CD4-positive, alpha-beta T cell (primary cell): Measurements from ENCODE around the gene FNDC10. TPM values are rescaled to one million over a fixed set of nuclear protein-coding genes. Genes with fewer than 3 reads are reported as not detected.

ENCODE experiments used
- ATAC-seq: fragments of 200-7000 bp; cut with Tn5 transposase; one replicate; pipeline ENCODE4 v1.10.0; 2022; ENCODE audit warnings: mild to moderate bottlenecking; ENCODE audit not compliant: poor library complexity
- CTCF ChIA-PET: fragments of 350-600 bp; sonication (Branson Sonifier 250); formaldehyde crosslinking; loops from one replicate; lab custom pipeline; 2021; ENCODE audit warnings: antibody characterized with exemption, inconsistent platforms; lab: Charles Lee
- POLR2A ChIA-PET: fragments of 350-600 bp; sonication (Branson Sonifier 250); formaldehyde crosslinking; loops from one replicate; lab custom pipeline; 2021; ENCODE audit warnings: antibody characterized with exemption, inconsistent platforms; lab: Charles Lee
- DNase-seq, 14 experiments: peaks; one replicate each; pipeline ENCODE4 v3.0.0-alpha.2; 2013 to 2020; ENCODE audit warnings: mixed read lengths in 2 of 14
- H3K27ac ChIP-seq, 2 donors: one replicate each; pipeline versions ENCODE4 v1.5.1 to v1.7.0; 2013; ENCODE audit warnings: low read length in 2 of 2, low read depth in 1 of 2, mild to moderate bottlenecking in 1 of 2
- H3K27me3 ChIP-seq, 2 experiments: 1 replicate in 1 of 2; 2 replicates in 1 of 2; pipeline versions ENCODE4 v1.6.1 to v1.7.0; 2013; ENCODE audit warnings: low read length in 2 of 2, control low read depth in 1 of 2, mild to moderate bottlenecking in 1 of 2, moderate library complexity in 1 of 2; ENCODE audit not compliant: insufficient read depth in 2 of 2, control insufficient read depth in 1 of 2
- H3K36me3 ChIP-seq: one replicate; pipeline ENCODE4 v1.6.1; 2013; ENCODE audit warnings: low read length, control low read depth; ENCODE audit not compliant: insufficient read depth
- H3K4me1 ChIP-seq: one replicate; pipeline ENCODE4 v1.6.1; 2013; ENCODE audit warnings: low read length, control low read depth; ENCODE audit not compliant: insufficient read depth
- H3K4me3 ChIP-seq: one replicate; pipeline ENCODE4 v1.5.1; 2013; ENCODE audit warnings: mild to moderate bottlenecking, low read length, moderate library complexity
- H3K9me3 ChIP-seq, 2 experiments: 1 replicate in 1 of 2; 2 replicates in 1 of 2; pipeline versions ENCODE4 v1.6.1 to v1.7.0; 2013; ENCODE audit warnings: low read length in 2 of 2, mild to moderate bottlenecking in 2 of 2, control low read depth in 1 of 2, moderate library complexity in 1 of 2; ENCODE audit not compliant: control insufficient read depth in 1 of 2, insufficient read depth in 1 of 2
- H3K27ac Mint-ChIP-seq: one replicate; pipeline ENCODE4 v1.8.0; 2020; ENCODE audit warnings: mixed read lengths
- H3K27me3 Mint-ChIP-seq: one replicate; pipeline ENCODE4 v1.8.0; 2021; ENCODE audit warnings: mixed read lengths
- H3K36me3 Mint-ChIP-seq: one replicate; pipeline ENCODE4 v1.8.0; 2021; ENCODE audit warnings: low read depth, mixed read lengths
- H3K4me1 Mint-ChIP-seq: one replicate; pipeline ENCODE4 v1.8.0; 2021; ENCODE audit warnings: low read depth, mixed read lengths
- H3K4me3 Mint-ChIP-seq: one replicate; pipeline ENCODE4 v1.8.0; 2020; ENCODE audit warnings: mild to moderate bottlenecking, mixed read lengths
- H3K9me3 Mint-ChIP-seq: one replicate; pipeline ENCODE4 v1.8.0; 2020; ENCODE audit warnings: mixed read lengths
- intact Hi-C, 2 experiments: fragments of 100-400 bp; cut with DNase I in 1 of 2; cut with micrococcal nuclease in 1 of 2; formaldehyde crosslinking; loops; one replicate each; pipeline versions ENCODE4 v1.15.1 to v1.9.0; 2023 to 2025; cut with DNase I, micrococcal nuclease
- total RNA-seq, 174 experiments: library from RNA in 2 of 174; stranded (reverse) in 2 of 174; gene quantifications; one replicate each; pipeline ENCODE4 v1.2.3 and lab custom pipeline; 2021 to 2026
- TF ChIP-seq, protein P1 (sequence below): fragments of 200-600 bp; IDR thresholded peaks from one replicate; pipeline ENCODE4 v1.8.0; 2022; ENCODE audit warnings: antibody characterized with exemption, mild to moderate bottlenecking

Gene FNDC10
- total RNA-seq, 2 experiments from 2014 or later, result 1.0 to 1.3 TPM

DNA sequence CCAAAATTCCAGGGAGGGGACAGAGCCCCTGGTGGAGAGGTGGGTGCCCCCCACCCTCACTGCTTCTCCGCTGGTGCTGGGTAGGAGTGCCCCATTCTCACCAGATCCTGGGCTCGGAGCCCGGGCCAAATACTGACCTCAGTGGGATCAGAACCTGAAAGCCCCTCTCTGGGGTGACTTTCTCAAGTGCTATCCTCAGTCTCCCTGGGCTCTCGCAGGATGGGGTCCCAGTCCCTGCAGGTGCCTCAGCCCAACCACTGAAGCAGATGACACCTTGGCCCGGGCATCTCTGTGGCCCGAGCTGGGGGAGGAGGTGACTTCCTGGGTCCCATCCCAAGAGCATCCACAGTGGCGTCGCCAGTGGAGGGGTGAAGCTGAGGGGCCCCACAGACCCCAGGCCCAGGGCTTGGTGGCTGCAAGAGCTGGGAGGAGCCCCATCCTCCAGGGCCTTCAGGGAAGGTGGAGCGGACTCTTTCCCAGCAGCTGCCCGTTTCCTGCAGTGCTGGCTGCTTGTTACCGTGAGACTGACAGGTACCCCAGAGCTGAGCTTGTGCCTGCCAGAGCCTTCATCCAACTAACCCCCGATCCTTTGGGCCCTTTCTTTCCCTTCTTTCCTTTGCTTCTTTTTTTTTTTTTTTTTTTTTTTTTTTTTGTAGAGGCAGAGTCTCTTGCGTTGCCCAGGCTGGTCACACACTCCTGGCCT, 3.9 kb upstream of the FNDC10 start:
- no peaks in the 10 kb centered on the region for H3K36me3 ChIP-seq
- no peaks in the 10 kb centered on the region for H3K9me3 ChIP-seq
- no peaks in the 10 kb centered on the region for H3K27me3 ChIP-seq
- TF ChIP-seq, protein P1, sequence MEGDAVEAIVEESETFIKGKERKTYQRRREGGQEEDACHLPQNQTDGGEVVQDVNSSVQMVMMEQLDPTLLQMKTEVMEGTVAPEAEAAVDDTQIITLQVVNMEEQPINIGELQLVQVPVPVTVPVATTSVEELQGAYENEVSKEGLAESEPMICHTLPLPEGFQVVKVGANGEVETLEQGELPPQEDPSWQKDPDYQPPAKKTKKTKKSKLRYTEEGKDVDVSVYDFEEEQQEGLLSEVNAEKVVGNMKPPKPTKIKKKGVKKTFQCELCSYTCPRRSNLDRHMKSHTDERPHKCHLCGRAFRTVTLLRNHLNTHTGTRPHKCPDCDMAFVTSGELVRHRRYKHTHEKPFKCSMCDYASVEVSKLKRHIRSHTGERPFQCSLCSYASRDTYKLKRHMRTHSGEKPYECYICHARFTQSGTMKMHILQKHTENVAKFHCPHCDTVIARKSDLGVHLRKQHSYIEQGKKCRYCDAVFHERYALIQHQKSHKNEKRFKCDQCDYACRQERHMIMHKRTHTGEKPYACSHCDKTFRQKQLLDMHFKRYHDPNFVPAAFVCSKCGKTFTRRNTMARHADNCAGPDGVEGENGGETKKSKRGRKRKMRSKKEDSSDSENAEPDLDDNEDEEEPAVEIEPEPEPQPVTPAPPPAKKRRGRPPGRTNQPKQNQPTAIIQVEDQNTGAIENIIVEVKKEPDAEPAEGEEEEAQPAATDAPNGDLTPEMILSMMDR, result no peak
- ChIA-PET POLR2A (interaction anchor here (0.9 to 1.2 kb wide), 3 partner anchors 10 to 27 kb away, joined by 3 to 5 read pairs (median 4); partner anchors contain the start of gene MIB2), CTCF (interaction anchor here (1.6 kb wide), 1 partner anchor 30 kb away, joined by 4 read pairs; no protein-coding TSS in a partner anchor)
- H3K4me3 ChIP-seq, result no peak overlapping the region
- no peaks in the 10 kb centered on the region for H3K9me3 Mint-ChIP-seq
- ATAC-seq (no peak), DNase-seq (peak in 1 of 14 experiments; percentile 17)
- H3K4me3 Mint-ChIP-seq, result no peak overlapping the region
- intact Hi-C loops, result no loop called here
- no peak overlapping the region for H3K27ac ChIP-seq
- H3K4me1 Mint-ChIP-seq, result peaks cover 17% of the 10 kb centered on the region
- H3K27ac Mint-ChIP-seq, result no peak overlapping the region
- no peaks in the 10 kb centered on the region for H3K36me3 Mint-ChIP-seq
- H3K27me3 Mint-ChIP-seq, result no peaks in the 10 kb centered on the region
- H3K4me1 ChIP-seq, result peaks cover 28% of the 10 kb centered on the region

DNA sequence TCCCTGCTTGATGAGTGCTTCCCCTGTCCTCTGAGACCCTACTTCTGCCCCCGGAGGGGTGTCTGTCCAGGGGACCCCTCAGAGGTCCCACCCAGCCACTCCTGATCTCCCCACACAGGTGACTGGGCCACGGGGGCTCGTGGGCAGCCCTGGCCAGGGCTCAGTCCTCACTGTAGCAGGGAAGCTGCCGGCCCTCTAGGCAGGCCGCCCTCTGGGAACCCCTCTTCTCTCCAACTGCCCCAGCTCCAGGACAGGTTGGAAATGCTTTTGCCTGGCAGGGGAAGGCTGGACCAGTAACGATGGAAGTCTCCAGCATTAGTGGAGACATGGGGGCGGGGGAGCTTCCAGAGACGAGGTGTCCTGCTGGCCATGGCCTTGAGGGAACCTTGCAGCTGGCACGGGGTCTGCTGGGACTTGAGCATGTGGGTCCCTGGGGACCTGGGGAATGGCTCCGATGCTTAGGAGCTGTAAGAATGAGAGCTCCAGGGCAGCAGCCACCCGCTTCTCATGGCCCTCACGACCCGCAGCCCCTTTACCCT, 3.1 kb upstream of the FNDC10 start:
- H3K4me1 ChIP-seq, result peaks cover 34% of the 10 kb centered on the region
- DNase-seq (peak in 1 of 14 experiments; percentile 14), ATAC-seq (no peak)
- TF ChIP-seq, protein P1, result no peak
- no peaks in the 10 kb centered on the region for H3K9me3 Mint-ChIP-seq
- ChIA-PET CTCF (interaction anchor here (1.6 kb wide), 1 partner anchor 29 kb away, joined by 4 read pairs; no protein-coding TSS in a partner anchor), POLR2A (interaction anchor here (0.6 to 3.4 kb wide), 4 partner anchors 11 to 98 kb away, joined by 3 to 22 read pairs (median 5); partner anchors contain the start of gene MIB2)
- no peaks in the 10 kb centered on the region for H3K36me3 Mint-ChIP-seq
- H3K4me3 Mint-ChIP-seq, result no peak overlapping the region
- no peaks in the 10 kb centered on the region for H3K9me3 ChIP-seq
- intact Hi-C loops, result no loop called here
- H3K36me3 ChIP-seq, result no peaks in the 10 kb centered on the region
- peak overlapping the region; percentile 20 for H3K27ac Mint-ChIP-seq
- no peaks in the 10 kb centered on the region for H3K27me3 ChIP-seq
- no peaks in the 10 kb centered on the region for H3K27me3 Mint-ChIP-seq
- H3K4me1 Mint-ChIP-seq, result peaks cover 17% of the 10 kb centered on the region
- no peak overlapping the region for H3K27ac ChIP-seq
- H3K4me3 ChIP-seq, result no peak overlapping the region

DNA sequence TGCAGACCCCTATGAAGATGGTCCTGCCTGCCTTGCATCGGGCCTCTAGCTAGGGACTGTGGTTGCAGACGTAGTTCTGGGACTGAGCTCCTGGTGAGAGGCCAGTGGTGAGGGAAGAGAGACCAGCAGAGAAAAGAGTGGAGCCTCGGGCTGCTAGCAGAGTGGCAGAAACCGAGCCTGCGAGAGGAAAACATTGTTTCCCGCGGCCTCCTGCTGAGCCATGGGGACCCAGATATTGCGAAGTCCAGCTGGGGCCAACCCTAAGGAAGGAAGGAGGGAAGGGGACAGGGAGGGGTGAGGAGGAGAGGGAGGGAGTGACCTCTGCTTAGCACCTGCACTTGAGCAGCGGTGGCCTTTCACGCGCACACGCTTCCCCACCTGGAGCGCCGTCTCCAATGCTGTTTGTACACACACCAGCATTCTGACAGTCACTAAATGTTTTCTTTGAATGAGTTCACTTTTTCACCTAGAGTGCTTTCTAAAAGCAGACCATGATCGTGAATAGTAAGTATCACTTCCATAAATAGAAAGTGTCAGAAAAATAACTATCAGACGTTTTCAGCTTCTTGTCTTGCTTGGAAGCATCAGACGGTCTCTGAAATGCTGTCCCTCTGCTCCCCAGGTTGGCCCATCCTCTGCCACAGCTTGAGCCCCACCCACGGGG, 2.5 kb upstream of the FNDC10 start:
- POLR2A ChIA-PET, result interaction anchor here (0.6 to 3.4 kb wide), 3 partner anchors 12 to 98 kb away, joined by 3 to 22 read pairs (median 6); partner anchors contain the start of gene MIB2
- Histone ChIP-seq H3K4me3 (no peak overlapping the region), H3K27ac (no peak overlapping the region), H3K27me3 (no peaks in the 10 kb centered on the region), H3K4me1 (peaks cover 35% of the 10 kb centered on the region), H3K9me3 (no peaks in the 10 kb centered on the region), H3K36me3 (no peaks in the 10 kb centered on the region)
- Mint-ChIP-seq H3K4me3 (no peak overlapping the region), H3K36me3 (no peaks in the 10 kb centered on the region), H3K9me3 (no peaks in the 10 kb centered on the region), H3K27ac (peak overlapping the region; percentile 20), H3K4me1 (peaks cover 17% of the 10 kb centered on the region), H3K27me3 (no peaks in the 10 kb centered on the region)
- ATAC-seq, result no peak
- CTCF ChIA-PET, result interaction anchor here (1.6 kb wide), 1 partner anchor 28 kb away, joined by 4 read pairs; no protein-coding TSS in a partner anchor
- peak in 1 of 14 experiments; percentile 20 for DNase-seq
- intact Hi-C loops, result no loop called here
- TF ChIP-seq, protein P1, result no peak
